T47D (cell line): Measurements from ENCODE around the gene HOXD13.
A peak's percentile ranks its signal among the peaks of the same experiment; 100 is the strongest.

Source experiments
- DNase-seq, 2 experiments: peaks; one replicate each; pipeline versions ENCODE4 v3.0.0 to v3.0.0-alpha.2; 2011 to 2012; ENCODE audit warnings: low read depth in 1 of 2, low spot score in 1 of 2
- JUND ChIP-seq: IDR thresholded peaks from 2 replicates; pipeline ENCODE4 v1.6.1; 2012; ENCODE audit warnings: low read depth
- in situ Hi-C: cut with HindIII; loops from 2 replicates; pipeline ENCODE4 v1.10.0; 2016; ENCODE audit warnings: low sequenced_read_pairs, low pct_unique_long_range_greater_than_20kb

Gene HOXD13

GRCh38 chr2:176132205-176133171 lies 40.0 kb downstream of the HOXD13 start:
- TF ChIP-seq JUND, result no peak
- in situ Hi-C loops, result no loop called here
- no peak for DNase-seq

- no peak for TF ChIP-seq JUND
- no peak for DNase-seq
- in situ Hi-C loops, result no loop called here
These were observed 40.9 kb downstream of the HOXD13 start for GRCh38 chr2:176133389-176133788.

- TF ChIP-seq JUND, result no peak
- DNase-seq, result no peak
- in situ Hi-C loops, result no loop called here
These were observed 41.5 kb downstream of the HOXD13 start for GRCh38 chr2:176134035-176134434.

GRCh38 chr2:176135035-176135440 lies 42.5 kb downstream of the HOXD13 start:
- DNase-seq, result peak in 1 of 2 experiments; percentile 20
- TF ChIP-seq JUND, result no peak
- in situ Hi-C loops, result no loop called here

GRCh38 chr2:176136374-176137251 lies 44.1 kb downstream of the HOXD13 start:
- no peak for DNase-seq
- TF ChIP-seq JUND, result no peak
- in situ Hi-C loops, result no loop called here

GRCh38 chr2:176137252-176137580 lies 44.7 kb downstream of the HOXD13 start:
- no peak for TF ChIP-seq JUND
- DNase-seq, result no peak
- in situ Hi-C loops, result no loop called here

GRCh38 chr2:176137906-176138305 lies 45.4 kb downstream of the HOXD13 start:
- in situ Hi-C loops, result no loop called here
- no peak for DNase-seq
- TF ChIP-seq JUND, result no peak

- in situ Hi-C loops, result no loop called here
- no peak for TF ChIP-seq JUND
- DNase-seq, result no peak
These were observed 46.0 kb downstream of the HOXD13 start for GRCh38 chr2:176138526-176138922.

- no peak for TF ChIP-seq JUND
- in situ Hi-C loops, result no loop called here
These were observed 46.6 kb downstream of the HOXD13 start for GRCh38 chr2:176138923-176139660.

GRCh38 chr2:176139661-176140512 lies 47.4 kb downstream of the HOXD13 start:
- in situ Hi-C loops, result no loop called here
- TF ChIP-seq JUND, result no peak
- no peak for DNase-seq

More at GRCh38 chr2:176138923-176139660, 46.6 kb downstream of the HOXD13 start:
- no peak for DNase-seq

- DNase-seq, result peak; percentile 72 to 92
- in situ Hi-C loops, result no loop called here
These were observed 48.2 kb downstream of the HOXD13 start for GRCh38 chr2:176140513-176141317.

More at GRCh38 chr2:176140513-176141317, 48.2 kb downstream of the HOXD13 start:
- TF ChIP-seq JUND, result no peak
